BE2C (cell line): ENCODE results near the gene MGAT4A.

Experiments
- DNase-seq: peaks from one replicate; pipeline ENCODE4 v3.0.0-alpha.2; 2020
- H3K27me3 ChIP-seq: fragments of 250-450 bp; sonication (Bioruptor Pico); 2 replicates; pipeline ENCODE4 v1.5.1; 2020; ENCODE audit warnings: mild to moderate bottlenecking
- H3K36me3 ChIP-seq: fragments of 250-450 bp; sonication (Bioruptor Pico); 2 replicates; pipeline ENCODE4 v1.5.1; 2020; ENCODE audit warnings: mild to moderate bottlenecking
- H3K4me1 ChIP-seq: fragments of 250-450 bp; sonication (Bioruptor Pico); 2 replicates; pipeline ENCODE4 v1.5.1; 2020
- H3K4me3 ChIP-seq: 2 replicates; pipeline ENCODE4 v1.5.1; 2011; ENCODE audit warnings: low read depth, low read length
- H3K9me3 ChIP-seq: fragments of 250-450 bp; sonication (Bioruptor Pico); 2 replicates; pipeline ENCODE4 v1.5.1; 2020
- CTCF ChIP-seq: IDR thresholded peaks from 2 replicates; pipeline ENCODE4 v1.5.1; 2012; ENCODE audit warnings: mild to moderate bottlenecking, low read depth, low read length

MGAT4A gene

DNA sequence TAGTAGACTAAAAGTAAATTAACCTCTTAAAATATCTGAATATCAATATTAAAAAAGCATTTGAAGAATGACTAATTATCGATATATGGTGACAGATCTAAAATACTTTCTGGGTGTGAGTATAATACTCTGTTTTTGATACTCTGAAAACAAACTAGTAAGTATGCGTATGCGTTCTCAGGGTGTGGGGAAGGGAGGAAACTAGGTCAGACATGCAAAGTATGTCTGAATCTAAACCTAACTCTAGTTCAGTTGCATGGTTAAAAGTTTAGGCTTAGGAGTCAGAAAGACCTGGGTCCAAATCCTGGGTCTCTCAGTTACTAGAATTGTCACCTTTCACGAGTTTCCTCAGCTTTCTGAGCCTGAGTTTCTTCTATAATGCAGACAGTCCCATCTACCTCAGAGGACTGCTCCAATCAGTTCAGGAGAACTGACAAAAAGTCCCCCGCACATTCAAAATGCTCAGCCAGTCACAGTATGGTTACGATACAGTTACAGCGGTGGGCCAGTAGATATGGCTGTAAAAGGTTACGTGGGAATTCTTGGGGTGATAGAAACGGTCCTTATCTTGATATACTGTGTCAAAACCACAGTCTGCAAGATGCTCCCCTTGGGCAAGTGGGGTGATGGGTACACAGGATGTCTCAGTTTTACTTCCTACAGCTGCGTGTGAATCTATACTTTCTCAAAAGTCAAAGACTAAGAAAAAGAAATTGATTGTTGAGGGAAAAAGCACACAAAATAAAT, 93.4 kb downstream of the MGAT4A start:
- Histone ChIP-seq H3K36me3 (no peaks in the 10 kb centered on the region), H3K4me3 (no peak overlapping the region), H3K9me3 (no peaks in the 10 kb centered on the region), H3K4me1 (no peaks in the 10 kb centered on the region), H3K27me3 (no peaks in the 10 kb centered on the region)
- TF ChIP-seq CTCF = no peak
- no peak for DNase-seq

DNA sequence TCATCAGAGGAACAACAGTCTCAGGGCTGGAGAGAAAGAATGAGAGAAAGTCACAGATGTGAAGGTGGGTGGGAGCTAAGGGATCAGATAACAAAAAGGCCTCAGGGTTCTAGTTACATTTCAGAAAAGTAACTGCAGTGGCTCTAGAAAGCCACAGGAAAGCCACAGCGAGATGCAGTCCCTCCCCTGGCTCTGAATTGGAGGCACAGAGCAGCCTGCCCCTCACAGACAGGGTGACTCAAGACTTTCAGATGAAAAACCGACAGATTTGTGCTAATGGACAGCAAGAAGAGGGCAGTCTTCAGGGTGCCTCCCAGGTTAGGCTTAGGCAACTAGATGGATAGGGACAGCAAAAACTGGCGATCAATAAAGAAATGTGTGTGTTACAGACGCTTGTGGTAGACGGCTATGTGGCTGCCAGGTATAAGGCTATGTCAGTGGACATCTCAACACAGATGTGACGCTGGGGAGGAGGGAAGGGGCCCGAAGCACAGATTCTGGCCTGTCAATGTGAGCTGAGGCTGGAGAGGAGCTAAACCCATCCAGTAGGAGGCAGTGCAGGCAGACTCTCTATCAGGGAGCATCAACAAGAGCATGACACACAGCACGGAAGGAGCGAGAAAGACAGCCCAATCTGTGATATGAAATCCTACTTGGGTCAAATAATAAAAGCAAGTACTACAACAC, 96.4 kb downstream of the MGAT4A start:
- no peaks in the 10 kb centered on the region for H3K27me3 ChIP-seq
- no peaks in the 10 kb centered on the region for H3K36me3 ChIP-seq
- peak; percentile 37; the same call in 1 of the 2 replicates for TF ChIP-seq CTCF
- no peaks in the 10 kb centered on the region for H3K9me3 ChIP-seq
- H3K4me1 ChIP-seq = no peaks in the 10 kb centered on the region
- no peak for DNase-seq
- no peak overlapping the region for H3K4me3 ChIP-seq

DNA sequence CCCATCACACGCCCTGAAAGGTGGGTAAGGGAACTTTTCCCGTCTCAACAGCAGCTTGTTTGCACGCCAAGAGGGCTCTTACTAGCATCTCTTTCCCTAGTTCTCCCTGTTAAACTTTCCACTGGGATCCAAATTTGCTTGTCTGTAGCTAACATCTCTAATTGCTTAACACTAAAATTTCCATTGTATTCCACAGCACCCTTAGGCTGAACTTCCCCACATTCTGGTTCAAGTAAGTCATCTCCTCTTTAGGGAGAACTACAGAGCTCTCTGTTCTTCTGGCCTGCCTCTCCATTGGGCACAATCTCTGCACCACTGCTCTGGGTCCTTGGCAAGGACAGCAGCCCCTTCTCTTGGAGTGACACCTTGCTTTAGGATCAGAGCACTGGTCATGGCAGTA, 98.6 kb downstream of the MGAT4A start:
- no peaks in the 10 kb centered on the region for H3K27me3 ChIP-seq

GRCh38 chr2:98623657-98624056, 107.3 kb downstream of the MGAT4A start:
- Histone ChIP-seq H3K27me3 (no peaks in the 10 kb centered on the region), H3K4me3 (no peak overlapping the region), H3K9me3 (no peaks in the 10 kb centered on the region), H3K36me3 (no peaks in the 10 kb centered on the region), H3K4me1 (no peaks in the 10 kb centered on the region)
- DNase-seq = no peak
- no peak for TF ChIP-seq CTCF

More for the DNA sequence above, 98.6 kb downstream of the MGAT4A start:
- no peak overlapping the region for H3K4me3 ChIP-seq
- no peaks in the 10 kb centered on the region for H3K36me3 ChIP-seq
- H3K9me3 ChIP-seq = no peaks in the 10 kb centered on the region
- no peak for DNase-seq
- no peaks in the 10 kb centered on the region for H3K4me1 ChIP-seq
- TF ChIP-seq CTCF = no peak

DNA sequence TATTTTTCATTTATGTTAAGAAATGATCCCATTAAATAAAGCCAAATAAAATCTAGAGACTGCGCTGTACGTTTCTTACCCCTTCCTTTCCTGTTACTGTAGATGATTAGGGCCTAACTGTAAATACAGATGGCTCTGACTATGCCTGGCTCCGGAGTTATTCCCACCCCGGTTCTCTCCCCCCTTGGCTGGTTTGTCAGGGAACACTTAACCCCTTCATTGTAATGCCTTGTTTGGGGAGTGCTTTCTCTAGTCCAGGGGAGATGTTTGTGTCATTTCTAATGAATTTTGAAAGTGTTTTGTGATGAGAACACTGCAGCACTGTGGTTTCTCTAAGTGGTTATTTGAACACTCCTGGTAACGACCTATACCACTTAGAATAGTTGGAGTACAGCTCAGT, 113.8 kb downstream of the MGAT4A start:
- no peak for DNase-seq
- Histone ChIP-seq H3K36me3 (no peaks in the 10 kb centered on the region; the same call in 1 of the 2 replicates), H3K4me1 (no peaks in the 10 kb centered on the region), H3K27me3 (no peaks in the 10 kb centered on the region), H3K9me3 (no peaks in the 10 kb centered on the region), H3K4me3 (no peak overlapping the region)
- TF ChIP-seq CTCF = no peak

DNA sequence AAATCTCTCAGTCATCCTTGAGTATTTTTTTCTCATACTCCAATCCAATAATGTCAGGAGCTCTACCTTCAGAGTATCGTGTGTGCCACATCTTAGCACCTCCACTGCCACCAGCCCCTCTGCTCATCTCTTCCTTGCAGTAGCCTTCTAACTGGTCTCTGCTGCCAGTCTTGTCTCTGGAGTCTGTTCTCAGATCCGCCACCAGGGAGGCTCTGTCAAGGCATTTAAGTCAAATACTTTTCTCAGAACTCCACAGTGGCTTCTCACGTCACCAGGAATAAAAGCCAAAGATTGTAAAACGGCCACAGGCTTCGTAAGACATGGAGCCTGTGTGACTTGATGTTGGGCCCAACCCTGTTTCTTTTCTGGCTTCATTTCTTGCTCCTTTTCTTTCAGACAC, 115.5 kb downstream of the MGAT4A start:
- no peaks in the 10 kb centered on the region for H3K4me1 ChIP-seq
- H3K4me3 ChIP-seq = no peak overlapping the region
- no peaks in the 10 kb centered on the region for H3K27me3 ChIP-seq
- H3K9me3 ChIP-seq = no peaks in the 10 kb centered on the region
- TF ChIP-seq CTCF = no peak
- DNase-seq = no peak
- H3K36me3 ChIP-seq = no peaks in the 10 kb centered on the region; the same call in 1 of the 2 replicates
